NCI-H345 (cell line): ENCODE data around the gene PLCB1.
A peak's percentile ranks its signal among the peaks of the same experiment; 100 is the strongest.
"Not testable (repeated sequence)": the region's sequence is repeated elsewhere in the genome, so short reads cannot be mapped to it uniquely, and the experiment has no call there.

ENCODE experiments used
- DNase-seq: peaks from one replicate; lab custom pipeline; 2025; lab: John Stamatoyannopoulos, UW

PLCB1 gene

DNA sequence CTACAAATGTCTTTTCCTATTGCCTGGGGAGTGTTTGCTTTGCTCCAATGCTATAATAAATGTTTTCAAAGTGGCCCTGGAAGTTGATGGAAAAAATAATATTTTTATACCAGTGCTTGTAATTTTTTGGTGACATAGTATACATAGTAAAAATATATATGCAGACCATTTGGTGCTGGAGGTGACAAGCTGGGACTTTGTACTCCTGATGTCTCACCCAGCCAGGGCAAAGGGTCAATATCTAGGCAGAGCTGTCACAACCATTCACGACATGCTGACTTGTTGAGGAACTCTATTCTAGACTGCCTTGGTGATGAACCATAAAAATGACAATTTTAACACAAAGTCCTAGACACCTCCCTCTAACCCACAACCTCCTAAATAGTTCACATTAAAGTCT lies 203.0 kb downstream of the PLCB1 start:
- DNase-seq = no peak

DNA sequence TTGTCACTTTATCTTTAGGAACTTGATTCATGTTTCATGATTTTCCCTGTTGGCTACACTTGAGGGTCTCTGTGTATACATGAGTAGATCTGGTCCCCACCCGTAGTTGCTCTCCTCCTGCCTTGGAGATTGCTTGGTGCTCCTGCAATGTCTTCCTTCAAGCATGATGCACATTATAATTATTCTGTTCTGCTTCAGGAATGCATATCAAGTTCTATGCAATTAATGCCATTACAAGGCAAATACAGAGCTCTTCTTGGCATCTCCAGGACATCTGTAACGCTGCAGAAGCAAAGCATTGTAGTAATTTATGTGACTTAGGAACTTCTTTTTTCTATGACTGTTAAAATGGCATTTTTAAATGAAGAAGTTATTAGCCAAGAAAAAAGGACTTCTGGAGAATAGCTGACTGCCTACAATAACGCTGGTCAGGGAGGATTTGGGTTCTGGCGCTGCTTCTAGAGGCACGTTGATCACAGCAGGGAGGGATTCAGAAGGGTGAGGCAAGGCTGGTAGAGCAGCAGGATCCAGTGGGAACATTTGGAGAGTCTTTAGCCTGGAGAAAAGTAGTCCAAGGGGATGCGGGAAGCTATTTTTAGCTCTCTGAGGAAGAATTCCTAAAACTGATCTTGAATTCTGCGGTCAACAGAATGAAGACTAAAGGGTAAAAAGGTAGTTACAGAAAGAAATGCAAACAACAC lies 203.6 kb downstream of the PLCB1 start:
- DNase-seq = no peak

DNA sequence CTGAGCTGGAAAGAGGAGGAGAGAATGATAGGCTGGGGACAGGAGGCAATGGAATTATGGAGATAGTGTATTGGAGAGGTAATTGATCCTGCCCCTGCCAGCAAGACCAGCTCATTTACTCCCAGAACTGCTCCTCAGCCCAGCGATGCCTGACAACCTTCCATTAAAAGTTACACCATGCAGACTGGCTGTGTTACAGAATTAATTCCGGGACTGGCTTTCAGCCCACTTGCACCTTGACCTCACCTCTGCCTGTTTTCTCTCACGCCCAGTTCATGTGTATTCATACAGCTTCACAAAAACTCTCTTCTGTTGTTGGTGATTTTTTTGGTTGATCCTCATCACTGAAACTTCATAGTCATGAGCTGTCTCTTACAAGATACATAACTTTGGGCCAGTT lies 207.3 kb downstream of the PLCB1 start:
- DNase-seq = no peak

DNA sequence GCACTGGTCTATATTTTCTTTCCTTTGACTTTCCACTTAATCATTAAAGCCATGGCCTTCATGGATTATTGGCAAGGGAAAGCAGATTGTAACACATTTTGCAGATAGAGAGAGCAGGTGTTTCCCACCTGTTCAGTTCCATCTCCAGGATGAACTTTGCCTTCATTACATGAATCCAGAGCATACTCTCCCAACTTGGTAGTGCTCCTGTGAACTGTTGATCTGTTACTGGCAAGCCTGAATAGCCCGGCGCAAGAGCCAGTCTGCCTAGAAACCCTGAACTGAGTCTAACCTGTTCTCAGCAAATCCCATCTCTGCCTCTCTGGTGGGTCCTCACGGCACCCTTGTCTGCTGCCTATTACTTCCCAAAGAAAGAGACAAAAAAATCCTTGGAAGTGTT lies 210.3 kb downstream of the PLCB1 start:
- no peak for DNase-seq

DNA sequence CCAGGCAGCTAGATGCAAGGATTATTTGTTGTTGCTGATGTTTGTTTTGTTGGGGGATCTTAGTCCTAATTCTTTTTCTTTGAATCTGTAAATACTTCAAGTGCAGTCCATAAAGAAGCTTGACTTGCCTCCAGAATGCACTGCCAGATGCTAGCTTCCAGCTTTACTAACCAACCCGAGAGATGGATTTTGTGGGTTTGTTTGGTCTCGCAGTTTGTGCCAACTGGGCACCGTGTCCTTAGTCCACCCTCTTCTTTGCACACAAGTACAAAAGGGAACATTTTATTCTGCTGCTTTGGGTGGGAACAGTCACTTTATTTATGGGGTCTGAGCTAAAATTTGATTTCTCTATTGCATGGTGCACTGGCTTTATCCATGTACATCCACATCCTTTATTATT lies 212.0 kb downstream of the PLCB1 start:
- no peak for DNase-seq

DNA sequence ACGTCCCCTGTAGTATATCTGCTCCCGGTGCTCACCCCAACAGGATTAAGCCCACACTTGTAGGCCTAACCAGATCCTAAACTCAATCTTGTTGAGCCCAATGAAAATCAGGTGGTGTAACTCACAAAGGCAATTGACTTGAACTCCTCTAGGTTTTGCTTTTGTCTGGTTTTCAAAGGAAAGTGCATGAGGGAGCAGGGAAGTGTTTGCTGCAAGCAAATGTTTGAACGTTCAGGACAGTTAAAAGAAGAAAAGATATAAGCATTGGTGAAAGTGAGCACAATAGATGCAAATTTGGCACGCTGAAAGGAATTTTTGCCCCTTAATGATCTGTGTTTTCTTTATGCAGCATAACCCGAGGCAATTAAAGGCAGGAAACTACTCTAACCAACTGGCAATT lies 212.6 kb downstream of the PLCB1 start:
- DNase-seq = peak; percentile 64

DNA sequence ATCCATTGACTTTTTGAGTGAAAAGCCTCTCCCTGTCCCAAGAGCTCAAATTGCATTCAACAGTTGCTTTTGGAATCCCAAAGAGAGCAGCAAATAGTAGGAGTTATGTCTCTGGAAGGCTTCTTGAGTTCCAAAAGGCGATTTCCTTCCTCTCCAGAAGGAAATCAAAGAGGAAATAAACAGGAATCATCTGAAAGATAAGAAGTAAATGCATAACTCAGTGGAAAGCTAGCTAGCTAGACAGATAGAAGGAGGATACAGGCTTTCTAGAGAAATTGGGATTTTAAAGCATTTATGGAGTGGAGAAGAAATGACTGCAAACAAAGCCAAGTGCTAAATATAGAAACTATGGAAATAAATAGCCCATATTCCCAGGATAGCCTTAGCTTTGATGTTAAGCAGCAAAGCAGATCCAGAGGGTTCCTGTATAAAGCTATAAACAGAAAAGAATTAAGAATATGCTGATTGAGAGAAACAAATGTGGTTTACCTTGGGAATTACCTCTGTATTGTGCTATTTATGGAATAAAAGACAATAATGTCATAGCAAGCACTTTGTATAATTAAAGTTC lies 214.7 kb downstream of the PLCB1 start:
- no peak for DNase-seq

DNA sequence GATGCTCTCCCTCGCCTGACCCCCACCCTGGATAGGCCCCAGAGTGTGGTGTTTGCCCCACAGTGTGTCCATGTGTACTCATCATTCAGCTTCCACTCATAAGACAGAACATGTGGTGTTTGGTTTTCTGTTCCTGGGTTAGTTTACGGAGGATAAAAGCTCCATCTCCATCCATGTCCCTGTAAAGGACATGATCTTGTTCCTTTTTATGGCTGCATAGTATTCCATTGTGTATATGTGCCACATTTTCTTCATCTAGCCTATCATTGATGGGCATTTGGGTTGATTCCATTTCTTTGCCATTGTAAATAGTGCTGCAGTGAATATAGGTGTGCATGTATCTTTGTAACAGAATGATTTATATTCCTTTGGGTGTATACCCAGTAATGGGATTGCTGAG lies 218.2 kb downstream of the PLCB1 start:
- not testable (repeated sequence) for DNase-seq

DNA sequence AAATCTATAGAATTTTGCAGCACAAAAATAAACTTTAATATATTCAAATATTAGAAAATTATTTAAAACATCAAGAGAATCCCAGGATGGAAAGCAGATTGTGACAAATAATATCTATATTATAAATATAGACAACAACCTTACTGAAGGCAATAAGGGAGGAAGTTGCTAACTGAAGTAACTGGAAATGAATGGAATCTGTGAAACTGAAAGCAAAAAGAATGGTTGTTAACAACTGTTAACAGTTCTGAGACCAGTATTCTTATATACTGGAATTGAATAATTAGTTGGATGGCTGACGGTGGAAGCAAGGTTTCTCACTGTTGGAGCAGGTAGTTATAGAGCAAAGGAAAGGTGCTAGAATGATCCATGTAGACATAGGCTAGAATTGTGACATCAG lies 220.4 kb downstream of the PLCB1 start:
- no peak for DNase-seq

DNA sequence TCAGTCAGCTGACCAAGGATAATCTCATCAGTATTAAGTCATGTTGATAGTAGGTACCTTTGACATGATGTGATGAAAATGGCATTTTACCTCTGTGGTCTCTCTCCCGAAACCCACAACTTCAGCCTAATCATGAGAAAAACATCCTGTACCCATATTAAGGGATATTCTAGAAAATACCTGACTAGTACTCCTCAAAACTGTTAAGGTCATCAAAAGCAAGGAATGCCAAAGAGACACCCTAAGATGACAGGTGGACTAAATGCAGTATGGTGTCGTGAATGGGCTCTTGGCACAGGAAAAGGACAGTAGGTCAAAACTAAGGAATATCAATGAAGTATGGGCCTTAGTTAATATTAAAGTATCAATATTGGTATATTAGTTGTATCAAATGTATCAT lies 221.4 kb downstream of the PLCB1 start:
- no peak for DNase-seq

DNA sequence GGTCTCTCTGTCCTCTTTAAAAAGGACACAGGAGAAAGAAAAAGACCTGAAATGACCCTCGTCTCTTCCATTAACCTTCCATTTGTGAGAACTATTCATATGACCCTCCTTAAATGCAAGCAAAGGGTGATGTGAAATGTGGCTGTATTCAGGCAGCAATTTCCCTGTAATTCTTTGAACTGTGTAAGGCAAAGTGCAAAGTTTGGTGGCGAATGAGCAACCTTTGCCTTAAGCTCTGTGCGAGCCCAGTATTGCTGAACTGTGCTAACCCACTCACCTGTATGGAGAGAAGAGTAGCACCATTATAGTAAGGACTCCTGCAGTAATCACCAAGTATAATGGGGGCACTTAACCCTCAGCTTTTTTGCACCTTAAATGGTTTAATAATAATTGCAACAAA lies 223.4 kb downstream of the PLCB1 start:
- DNase-seq = no peak

DNA sequence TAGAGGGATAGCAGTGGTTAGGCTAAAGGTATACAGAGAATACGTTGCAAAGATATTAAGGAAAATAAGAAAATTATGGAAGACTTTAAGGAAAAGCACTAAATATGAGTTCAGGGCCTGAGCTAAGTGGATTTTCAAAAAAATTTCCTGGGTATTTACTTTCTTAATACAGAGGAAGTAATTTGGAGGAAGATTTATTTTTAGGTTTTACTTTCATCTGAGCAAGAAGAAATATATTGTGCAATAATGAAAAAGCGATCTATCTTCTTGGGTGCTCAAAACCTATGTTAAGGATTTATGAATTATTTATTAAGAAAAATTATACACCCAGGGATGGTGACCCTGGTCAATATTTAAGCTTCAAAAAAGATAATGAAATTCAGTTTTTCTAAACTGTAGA lies 224.7 kb downstream of the PLCB1 start:
- DNase-seq = no peak

DNA sequence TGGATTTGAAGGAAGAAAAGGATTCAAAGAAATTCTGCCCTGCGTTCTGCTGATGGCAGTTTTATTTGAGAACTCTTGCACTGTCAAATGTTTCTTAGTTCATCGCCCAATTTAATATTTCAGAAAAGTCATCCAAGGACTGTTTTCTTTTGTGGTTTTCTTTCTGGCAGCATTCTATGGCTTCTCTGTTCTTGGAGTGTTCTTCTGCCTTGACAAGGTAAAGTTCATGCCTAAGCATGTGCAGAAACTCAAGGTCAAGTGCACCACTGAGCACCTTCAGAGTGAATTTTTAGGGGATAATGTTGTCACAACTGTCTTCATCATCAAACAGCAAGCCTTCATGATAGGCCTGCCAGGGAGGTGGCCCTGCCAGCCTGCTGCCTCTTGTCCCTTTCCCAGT lies 225.6 kb downstream of the PLCB1 start:
- no peak for DNase-seq

DNA sequence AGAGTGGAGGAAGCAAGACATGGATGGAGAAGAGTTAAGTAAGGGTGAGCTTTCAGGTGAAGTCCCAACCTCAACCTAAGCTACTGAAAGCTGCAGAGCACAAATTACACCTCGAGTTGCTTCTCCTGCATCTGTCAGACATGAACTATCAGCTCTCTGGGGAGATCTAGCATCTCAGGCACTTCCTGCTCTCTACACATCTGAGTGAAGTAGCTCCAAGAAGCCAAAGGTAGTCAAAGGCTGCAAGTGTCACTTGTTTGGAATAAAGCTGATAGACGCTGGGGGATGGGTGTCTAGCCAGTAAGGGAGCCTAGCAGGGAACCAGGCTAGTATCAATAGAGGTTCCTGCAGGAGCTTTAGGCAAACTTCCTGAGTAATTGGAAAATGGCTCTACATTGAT lies 228.0 kb downstream of the PLCB1 start:
- no peak for DNase-seq

DNA sequence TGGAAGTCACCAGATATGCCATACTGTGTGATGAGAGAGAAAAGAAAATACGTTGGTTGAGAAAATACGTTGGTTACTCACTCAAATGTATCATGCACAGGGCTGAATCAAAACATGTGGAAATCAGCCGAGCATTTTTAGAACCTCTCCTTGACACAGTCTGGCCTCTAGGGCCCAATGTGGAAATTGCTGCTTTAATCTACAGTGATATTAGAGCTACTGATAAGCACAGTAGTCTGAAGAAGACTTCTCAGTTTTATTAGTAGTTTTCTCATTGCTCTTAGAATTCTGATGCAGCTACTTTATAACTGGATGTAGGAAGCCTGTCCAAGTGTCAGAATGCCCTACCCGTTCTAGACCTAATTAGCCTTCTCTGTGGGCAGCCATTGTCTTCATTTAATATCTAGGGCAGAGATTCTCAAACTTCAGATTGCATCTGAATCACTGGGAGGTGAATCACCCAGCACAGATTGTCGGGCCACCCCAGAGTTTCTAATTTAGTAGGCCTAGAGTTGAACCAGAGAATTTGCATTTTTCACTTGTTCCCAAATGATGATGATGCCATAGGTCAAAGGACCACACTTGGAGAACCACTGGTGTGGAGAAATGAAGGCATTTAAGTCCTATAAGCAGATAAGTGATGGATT lies 229.1 kb downstream of the PLCB1 start:
- DNase-seq = no peak

DNA sequence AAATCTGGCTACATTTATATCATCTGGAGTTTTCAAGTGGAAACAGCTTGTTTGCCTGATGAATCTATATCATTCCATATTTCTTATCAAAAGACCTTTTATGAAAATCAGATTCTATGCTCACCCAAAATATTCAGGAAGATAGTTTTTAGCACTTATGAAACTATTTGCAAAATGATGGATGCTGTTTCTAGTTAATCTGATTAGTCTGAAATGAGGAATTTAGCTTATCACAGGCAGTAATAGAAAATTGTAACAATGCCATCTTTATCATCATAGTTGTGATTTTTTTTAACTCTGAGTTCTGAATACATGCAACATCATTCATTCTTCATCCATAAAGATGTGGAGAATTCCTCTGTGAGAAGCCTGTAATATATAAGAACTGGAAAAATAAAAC lies 229.7 kb downstream of the PLCB1 start:
- DNase-seq = no peak

DNA sequence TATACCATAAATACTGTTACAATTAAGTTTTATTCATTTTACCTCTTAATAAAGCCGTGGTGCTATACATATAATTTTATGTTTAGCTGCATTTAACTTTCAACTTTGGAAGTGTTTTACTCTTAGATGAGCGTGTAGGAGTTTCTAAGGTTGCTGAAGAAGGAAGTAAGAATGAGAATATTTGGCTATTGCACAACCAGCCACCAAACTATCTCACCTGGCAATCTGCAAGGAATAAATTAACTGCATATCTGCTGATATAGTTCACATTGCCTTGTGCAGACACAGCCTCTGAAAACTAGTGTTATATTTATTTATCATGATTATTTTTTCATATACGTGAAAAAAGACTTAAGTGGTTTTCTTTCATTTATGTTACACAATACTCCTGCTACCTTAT lies 230.4 kb downstream of the PLCB1 start:
- DNase-seq = no peak

DNA sequence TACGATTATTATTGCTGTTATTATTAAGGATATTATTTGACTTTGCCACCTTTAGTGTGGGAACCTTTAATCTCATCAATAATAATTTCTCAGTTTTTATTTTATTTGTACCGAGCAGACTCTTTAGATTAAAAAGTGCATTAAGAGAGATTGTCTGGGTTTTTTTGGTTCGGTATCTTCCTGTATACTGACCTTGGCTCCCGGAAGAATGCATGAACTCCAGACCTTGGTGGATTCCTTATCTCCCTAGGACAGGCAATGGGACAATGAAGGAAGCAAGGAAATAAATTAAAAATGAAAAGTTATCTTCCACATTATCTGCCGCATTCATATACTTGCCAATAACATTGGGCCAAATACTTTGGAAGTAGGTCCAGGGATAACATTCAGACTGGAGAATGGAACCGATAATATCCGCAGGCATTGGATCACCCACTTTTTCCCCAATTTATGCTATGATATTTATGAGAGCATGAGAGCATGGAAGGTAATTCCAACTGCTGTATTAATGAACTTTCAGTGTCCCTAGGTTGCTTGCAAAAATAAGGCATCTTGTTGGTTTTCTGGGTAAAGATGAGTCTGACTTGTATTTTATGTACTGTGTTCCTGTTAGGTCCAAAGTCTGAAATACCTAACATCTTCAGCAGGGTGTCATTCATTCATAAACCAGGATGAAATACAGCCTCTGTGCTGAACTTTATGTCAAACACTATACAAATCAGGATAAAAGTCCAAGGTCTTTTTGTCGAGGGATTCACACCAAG lies 232.1 kb downstream of the PLCB1 start:
- DNase-seq = no peak

DNA sequence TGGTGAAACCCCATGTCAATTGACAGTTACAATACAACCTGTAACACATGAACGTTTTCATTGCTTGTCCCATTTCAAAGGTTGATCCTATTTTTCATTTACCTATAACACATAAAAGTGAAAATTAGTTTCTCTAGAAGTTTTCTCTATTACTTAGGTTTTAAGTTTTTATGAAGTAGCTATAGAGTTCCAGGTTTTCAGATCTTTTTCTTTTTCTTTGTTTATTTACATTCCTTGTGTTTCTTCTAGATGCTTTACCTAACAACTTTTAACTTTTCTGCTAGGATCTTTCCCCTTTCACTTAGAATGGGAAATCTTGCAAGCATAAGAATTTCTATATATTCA lies 232.6 kb downstream of the PLCB1 start:
- DNase-seq = no peak

DNA sequence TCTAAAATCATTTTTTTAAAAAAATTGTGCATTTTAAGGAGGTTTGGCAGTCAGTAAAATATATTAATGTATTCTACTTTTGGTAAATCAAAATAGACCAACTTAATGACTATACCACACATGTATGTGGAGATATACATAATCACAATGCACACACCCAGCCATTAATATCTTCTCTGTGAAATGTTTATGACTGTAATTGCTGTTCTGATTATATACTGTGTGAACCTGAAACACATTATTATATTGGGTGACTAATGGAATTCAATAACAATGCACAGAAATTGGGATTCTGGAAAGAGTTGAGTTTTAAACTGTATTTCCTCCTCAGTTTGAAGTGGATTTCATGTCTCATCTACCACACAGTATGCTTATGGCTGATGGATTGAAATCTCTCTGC lies 233.6 kb downstream of the PLCB1 start:
- no peak for DNase-seq

DNA sequence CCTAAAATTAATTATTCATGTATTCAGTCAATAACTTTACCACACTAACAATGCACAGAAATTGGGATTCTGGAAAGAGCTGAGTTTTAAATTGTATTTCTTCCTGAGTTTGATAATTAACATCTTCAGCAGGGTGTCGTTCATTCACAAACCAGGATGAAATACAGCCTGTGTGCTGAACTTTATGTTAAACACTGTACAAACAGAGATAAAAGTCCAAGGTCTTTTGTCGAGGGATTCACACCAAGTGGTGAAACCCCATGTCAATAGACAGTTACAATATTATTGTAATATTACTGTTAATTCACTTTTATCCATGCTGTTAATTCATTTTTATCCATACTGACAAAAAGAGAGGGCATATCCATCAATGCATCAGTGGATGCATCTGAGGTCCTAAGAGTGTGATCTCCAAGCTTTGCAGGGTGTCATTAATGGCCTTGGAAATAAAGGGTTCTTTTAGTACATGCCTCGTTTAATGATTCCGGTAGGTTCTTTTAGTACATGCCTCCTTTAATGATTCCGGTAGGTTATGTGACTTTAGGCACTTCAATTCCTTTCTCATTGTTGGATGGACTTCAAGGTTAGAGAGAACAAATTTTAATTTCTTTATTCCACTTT lies 234.3 kb downstream of the PLCB1 start:
- no peak for DNase-seq

DNA sequence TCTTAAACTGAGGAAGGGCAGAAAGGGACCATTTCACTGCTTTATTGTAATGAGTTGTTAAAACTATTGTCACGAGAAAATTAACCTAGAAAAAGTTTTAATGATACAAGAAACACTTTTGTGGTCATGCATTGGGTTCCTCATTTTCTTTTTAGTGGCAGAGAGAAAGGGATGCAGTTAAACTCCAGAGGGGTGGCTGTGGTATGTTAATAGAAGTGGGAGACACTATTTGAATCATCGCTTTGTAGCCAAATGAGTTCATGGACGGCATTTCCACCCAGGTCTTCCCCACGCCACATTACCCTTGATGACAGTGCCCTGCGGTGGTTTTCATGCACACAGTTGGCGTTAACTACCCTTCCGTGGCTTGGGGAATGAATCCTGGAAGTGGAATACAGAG lies 235.6 kb downstream of the PLCB1 start:
- DNase-seq = no peak

DNA sequence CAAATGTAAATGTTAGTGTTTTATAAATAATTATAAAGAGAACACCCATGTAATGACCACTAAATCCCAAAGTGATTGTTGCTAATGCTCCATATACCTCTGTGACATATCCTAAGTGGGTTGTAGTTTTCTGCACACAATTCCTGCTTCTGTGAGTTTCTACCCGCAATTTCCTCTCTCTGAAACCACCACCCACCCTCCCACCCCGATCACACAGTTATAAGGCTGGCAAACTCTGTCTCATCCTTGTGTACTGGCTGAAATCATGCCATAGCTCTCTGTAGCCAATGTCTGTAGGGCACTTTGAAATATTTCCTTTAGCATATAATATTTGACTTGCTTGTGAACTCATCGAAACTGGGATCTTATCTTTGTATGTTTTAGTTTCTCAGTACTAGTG lies 236.6 kb downstream of the PLCB1 start:
- DNase-seq = no peak
